Measurements from ENCODE around the gene KCNMB4.

Gene KCNMB4, protein sequence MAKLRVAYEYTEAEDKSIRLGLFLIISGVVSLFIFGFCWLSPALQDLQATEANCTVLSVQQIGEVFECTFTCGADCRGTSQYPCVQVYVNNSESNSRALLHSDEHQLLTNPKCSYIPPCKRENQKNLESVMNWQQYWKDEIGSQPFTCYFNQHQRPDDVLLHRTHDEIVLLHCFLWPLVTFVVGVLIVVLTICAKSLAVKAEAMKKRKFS

DNA sequence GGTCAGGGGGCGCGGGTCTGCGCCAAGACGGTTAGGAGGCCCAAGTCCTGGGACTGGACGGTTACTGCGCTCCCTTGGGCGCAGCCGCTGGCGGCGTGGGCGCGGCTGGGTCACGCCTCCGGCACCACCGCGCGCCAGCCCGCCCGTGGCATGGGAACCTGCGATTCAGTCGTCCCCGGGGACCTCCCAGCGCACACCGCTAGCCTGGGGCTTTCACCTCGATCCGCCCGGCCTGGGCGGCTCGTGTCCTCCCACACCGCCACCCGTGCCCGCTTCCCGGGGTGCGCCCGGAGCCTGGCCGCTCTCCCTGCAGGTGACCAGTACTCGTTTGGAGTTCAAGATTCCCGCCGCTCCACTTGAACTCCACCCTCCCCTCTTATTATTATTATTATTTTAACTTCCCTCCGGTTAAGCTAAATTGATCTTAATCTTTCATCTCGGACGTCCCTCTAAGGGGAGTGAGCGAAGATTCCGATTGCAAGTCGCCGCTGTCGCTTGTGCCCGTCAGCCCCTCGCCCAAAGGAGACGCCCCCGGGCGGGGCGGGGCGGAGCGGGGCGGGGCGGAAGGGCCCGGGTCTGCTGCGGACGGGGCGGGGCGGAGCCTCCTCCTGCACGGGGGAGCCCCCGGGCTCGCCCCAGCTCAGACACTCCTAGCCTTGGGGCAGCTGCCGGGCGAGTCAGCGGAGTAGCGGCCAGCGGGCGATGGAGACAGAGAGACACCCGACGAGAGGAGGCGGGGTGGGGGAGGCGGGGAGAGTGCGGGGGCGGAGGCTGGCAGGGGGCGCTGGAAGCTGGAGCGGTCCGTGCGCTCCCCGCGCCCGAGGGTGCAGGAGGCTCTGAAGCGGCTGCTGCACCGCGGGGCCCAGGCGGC, at the start of gene KCNMB4:
Gene KCNMB4 (plus strand): TSS at position 643 of the 871 bp plus-strand sequence. CDS start 445 bp downstream, outside the sequence.
- DNase-seq: peak; percentile 69

DNA sequence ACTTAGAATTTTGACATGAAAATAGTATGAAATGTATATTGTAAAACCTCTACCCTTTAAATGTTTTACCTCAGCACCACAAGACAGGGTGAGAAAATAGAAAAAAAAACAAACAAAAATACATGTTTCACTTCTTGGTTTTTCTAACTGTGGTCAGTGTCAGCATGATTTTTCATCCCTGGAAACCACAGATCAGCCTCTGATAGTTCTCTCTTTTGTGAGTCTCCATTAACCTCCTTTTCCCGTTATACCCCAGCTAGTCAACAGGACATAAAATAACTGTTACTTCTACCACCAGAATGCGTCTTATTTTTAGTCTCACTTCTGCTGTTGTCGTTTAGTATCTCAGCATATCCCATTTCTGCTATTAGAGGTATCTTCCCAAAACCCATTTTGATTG, 48.3 kb upstream of the KCNMB4 start:
- DNase-seq: peak; percentile 44

DNA sequence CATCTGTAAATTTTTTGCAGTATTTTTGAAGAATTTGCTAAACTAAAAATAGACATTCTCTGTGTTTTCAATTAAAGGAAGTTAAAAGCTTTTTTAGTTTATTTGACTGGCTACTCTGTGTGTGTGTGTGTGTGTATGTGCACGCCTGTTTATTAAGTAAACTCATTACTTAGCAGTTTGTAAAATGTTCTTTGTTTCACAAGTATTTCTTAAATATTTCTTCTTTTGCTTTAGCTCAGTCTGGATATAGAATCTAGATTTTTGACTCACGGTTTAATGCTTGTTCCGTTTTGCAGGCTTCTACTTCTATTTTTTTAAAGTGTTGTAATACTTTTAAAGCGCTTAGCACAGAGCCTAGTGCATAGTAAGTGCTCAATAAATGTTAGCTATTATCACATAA, 46.5 kb upstream of the KCNMB4 start:
- no peak for DNase-seq

DNA sequence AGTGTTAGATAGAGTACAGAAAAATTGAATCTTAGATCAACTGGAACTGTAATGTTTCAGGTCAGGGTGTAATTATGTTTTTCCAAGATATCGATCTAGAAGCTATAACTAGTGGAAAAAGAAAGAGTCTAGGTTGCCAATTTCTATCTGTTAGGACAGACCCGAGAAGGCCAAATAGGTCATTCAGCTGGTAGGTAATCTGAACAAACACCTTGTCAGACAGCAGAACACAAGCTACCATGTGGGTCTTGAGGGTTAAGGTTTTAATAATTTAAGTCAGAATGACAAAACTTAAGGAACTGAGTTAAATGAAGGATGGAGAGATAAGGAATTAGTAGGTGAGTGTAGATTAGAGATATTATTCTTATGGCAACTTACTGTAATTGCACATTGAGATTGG, 44.9 kb upstream of the KCNMB4 start:
- no peak for DNase-seq

DNA sequence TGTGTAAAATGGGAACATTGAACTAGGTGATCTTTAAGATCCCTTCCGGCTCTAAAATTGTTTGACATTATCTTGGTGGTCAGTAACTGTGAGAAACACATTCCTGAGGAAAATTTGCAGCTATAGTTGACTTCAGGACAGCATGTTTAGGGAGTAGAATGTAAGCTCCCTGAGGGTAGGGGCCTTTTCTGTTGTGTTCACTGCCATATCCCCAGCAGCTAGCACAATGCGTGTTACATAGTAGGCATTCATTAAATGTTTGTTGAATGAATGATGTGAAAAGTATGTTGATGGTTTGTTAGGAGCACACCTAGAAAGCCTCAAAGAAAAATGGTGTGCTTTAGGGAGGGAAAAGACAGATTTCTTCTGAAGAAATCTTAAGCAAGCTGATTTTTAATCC, 38.5 kb upstream of the KCNMB4 start:
- no peak for DNase-seq

DNA sequence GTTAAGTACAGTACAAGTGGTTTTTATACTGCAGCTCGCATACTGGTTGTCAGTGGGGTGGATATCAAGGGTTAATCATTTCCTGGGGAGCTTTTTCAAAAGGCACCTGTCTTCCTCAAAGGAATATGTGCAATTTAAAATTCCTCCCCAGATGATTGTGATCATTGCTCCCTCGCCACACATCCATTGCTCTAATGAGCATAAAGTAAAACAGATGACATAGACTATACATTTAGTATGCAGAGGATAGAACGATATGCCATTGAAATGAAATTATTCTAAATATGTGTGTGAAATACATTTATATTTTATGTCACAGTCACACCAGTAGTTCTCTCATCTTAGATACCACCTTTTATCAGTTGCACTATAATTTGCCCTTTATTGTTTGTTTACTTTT, 36.4 kb upstream of the KCNMB4 start:
- no peak for DNase-seq

DNA sequence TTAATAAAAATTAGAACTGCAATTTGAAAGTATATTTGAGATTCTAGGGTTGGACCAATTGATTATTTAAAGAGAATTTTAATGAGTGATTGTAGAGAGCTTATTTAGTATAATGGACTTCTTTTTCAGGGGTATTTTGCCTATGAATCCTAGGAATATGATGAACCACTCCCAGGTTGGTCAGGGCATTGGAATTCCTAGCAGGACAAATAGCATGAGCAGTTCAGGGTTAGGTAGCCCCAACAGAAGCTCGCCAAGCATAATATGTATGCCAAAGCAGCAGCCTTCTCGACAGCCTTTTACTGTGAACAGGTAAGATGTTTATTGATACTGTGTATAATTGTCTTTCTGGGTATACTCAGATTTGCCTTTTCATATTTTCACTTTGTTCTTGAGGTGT, 35.9 kb upstream of the KCNMB4 start:
- no peak for DNase-seq

DNA sequence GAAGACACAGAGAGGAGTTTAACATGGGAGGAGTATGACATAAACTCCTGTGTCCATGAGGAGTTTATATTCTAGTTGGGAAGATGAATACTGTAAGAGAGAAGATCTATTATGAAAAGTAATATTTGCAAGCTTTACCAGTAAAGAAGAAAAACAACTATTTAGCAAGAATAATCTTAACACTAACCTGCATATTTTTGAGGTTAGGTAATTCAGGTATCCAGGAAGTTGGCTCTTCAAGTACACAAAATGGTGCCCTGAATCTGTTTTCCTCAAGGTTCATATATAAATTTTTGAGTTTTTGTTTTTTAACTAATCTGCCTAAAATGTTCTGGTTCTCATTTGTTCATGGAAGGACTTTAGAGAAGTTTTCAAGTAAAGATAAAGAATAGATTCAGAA, 33.9 kb upstream of the KCNMB4 start:
- no peak for DNase-seq

DNA sequence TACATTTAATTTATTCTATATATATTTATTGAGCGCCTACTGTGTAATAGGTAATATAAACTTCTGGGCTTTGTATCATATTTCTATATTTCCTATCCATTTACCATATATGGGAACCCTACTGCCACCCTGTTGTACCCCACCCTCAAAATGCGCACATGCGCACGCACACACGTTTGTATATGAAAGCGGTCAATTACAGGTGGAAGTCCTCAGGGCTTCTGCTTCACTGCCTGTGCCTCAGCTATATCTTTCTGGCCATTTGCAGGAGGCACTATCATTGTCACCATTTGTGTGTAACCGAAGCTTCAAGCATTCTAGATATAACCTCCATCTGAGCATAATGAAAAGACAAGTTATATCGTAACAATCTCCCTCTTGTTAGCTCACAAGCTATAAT, 31.3 kb upstream of the KCNMB4 start:
- no peak for DNase-seq

DNA sequence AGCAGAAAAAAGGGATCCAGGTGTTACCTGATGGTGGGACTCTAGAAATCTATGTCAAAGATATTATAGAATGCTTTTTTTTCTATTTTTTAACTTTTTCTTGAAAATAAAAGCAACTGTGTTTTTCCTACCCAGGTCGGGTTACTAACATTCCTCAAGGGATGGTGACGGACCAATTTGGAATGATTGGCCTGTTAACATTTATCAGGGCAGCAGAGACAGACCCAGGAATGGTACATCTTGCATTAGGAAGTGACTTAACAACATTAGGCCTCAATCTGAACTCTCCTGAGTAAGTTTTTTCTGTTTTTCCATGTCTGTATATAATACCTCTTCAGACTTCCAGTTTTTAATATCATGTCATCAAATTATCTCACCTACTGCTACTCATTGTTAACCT, 27.6 kb upstream of the KCNMB4 start:
- no peak for DNase-seq

DNA sequence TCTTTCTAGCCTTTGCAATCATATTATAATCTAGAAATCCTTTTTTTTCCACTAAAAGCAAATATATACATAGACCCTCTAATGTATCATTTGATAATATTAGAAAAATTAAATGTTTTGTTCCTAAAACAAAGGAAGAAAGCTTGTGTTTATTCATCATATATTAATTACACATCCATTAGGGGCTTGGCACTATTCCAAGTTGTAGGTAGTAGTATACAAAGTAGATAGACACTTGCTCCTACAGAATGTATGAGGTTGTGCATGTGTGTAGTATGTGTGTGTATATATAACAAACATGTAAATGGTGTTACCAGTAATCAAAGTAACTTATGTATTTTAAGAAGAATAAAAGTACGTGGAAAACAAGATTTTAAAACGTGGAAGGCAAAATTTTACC, 15.0 kb upstream of the KCNMB4 start:
- DNase-seq: no peak

DNA sequence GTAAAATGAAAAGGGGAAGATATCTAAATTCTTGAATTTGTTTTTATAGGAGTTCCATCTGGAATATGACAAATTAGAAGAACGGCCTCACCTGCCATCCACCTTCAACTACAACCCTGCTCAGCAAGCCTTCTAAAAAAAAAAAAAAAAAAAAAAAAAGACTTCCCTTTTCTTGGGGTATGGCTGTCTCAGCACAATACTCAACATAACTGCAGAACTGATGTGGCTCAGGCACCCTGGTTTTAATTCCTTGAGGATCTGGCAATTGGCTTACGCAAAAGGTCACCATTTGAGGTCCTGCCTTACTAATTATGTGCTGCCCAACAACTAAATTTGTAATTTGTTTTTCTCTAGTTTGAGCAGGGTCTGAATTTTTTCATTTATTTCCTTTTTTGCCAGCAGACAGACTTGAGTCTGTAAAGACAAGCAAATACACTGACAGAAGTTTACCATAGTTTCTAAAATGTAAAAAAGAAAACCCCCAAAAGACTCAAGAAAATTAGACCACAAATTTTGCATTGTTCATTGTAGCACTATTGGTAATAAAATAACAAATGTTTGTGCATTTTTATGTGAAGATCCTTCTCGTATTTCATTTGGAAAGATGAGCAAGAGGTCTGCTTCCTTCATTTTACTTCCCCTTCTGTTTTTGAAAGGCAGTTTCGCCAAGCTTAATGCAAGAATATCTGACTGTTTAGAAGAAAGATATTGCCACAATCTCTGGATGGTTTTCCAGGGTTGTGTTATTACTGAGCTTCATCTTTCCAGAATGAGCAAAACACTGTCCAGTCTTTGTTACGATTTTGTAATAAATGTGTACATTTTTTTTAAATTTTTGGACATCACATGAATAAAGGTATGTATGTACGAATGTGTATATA, 12.1 kb upstream of the KCNMB4 start:
- no peak for DNase-seq

DNA sequence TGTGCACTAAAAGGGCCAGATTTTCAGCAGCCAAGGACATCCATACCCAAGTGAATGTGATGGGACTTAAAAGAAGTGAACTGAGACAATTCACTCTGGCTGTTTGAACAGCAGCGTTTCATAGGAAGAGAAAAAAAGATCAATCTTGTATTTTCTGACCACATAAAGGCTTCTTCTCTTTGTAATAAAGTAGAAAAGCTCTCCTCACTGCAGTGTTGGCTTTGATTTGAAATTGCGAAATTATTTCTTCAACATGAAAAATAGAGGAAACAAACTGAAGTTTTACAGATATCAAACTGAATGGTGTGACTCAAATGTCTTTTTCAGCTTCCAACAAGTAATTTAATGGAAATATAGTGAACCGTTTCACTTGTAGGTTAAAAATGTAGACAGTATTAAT, 11.3 kb upstream of the KCNMB4 start:
- no peak for DNase-seq

DNA sequence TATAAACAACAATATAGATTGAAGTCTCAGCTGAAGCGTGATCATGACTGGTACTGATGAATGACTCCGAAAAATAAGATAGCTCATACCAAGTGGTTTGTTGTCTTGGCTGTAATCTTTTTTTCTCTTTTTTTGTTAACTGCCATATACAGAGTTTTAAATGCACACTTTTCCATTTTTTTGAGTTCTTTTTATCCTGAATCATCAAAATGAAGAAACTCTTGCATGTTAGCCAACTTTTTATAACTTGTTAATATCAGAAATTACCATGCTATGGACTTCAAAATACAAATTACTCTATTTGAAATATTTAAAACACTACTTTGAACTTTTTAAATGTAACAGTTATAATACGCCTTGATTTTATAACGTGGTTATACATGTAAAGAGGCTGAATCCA, 10.1 kb upstream of the KCNMB4 start:
- DNase-seq: no peak

DNA sequence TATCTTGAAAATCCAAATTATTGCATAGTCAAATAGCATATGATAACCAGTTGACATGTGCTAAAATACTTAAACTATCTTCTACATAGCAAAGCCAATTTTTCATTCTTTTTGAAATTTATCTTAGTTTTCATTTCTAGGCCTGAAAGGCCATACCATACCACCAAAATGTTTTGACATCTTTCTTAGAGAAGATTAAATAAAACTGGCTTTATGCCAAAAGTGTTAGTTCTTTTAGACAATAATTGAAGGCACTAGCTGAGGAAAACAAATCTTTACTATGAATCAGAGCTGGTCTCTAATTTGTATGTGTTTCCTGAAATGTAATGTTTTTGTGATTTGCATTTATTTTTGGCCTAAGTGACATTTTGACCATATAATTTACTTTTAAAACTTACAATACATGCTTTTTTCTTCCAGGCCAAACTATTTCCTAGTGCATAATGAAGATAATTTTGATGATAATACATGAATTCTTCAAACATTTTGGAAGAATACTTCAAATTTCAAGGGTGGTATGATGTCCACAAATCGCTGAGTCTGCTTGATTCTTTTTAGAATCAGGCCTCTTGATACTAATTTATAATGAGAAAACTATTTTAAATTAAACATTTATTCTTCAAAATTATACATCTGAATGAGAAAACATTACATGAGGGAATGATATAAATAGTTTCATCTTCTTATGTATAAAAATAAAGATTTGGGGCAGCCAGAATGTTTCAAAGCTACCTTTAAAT, 6.5 kb upstream of the KCNMB4 start:
- no peak for DNase-seq

DNA sequence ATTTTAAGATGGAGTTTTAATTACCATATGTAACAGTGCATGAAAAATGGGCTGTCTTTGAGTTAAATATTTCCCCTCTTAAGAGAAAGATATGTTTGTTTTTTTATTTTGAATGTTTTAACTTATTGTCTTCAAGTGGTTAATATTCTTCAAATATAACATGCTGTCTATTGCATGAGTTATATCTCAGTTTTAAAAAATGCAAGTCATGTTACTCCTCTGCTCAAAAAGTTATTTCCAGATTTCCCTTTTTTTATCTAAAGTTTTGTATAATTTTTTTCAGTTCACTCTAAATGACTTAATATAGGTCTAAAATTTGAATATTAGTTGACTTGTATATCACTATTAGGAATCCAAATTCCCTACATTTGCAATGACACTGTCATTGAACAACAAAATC, 5.9 kb upstream of the KCNMB4 start:
- DNase-seq: no peak

DNA sequence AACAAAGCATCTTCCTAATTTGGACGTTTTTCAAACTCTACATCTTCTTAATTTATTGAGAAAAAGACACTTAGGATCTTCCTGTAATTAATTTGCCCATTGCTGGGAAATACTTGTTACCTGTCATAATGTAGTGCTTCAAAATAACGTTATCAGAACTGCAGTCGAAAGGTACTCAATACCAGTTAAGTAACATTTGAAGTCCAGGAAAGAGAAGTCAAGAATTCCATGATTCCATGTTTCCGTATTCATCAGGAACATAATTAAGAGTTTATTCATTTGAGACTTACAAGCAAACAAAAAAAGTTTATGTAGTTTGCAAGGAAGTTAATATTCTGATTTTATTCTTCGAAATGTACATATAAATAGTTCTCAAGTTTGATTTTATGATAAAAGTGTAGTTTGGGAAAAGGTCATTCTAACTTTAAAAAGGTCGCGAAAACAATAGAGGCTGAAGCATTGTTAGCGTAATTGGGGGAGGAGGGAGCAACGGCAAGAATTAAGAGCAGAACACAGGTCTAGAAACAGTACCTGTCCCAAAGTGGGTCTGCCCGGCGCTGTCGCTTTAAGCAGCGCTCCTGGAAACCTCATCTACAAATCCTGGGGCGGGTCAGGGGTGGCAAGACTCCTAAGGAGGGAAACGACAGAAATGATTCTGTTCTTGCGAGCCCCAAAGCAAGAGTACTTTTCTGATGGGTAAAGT, 1.2 kb upstream of the KCNMB4 start:
- no peak for DNase-seq

DNA sequence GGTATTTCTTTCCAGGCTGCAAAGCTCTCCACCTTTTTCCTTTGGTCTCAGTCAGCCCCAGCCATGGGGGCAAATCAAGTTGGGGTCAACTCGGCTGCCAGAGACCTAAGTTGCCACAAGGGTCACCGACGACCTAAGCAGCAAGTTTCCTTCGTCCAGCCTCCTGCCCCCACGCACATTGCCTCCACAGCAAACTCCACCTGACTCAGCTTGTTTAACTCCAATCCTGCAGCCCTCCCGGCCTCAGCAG, 767 bp upstream of the KCNMB4 start:
- no peak for DNase-seq

DNA sequence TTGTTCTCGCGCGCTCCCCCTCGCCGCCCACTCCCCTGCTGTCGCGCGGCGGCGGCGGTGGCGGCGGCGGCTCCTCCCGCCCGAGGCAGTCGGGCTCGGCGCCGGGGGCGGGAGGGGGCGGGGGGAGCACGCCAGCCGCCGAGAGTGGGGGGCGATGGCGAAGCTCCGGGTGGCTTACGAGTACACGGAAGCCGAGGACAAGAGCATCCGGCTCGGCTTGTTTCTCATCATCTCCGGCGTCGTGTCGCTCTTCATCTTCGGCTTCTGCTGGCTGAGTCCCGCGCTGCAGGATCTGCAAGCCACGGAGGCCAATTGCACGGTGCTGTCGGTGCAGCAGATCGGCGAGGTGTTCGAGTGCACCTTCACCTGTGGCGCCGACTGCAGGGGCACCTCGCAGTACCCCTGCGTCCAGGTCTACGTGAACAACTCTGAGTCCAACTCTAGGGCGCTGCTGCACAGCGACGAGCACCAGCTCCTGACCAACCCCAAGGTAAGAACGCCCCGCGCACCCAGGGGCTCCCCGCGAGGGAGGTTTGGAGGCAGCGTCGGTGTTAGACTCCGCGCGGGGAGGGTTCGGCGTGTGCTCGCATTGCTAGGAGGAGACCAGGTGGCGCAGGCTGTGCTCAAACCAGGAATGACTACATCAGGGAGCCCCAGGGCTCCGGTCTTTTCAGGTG, 629 bp downstream of the KCNMB4 start:
- peak; percentile 46 for DNase-seq

DNA sequence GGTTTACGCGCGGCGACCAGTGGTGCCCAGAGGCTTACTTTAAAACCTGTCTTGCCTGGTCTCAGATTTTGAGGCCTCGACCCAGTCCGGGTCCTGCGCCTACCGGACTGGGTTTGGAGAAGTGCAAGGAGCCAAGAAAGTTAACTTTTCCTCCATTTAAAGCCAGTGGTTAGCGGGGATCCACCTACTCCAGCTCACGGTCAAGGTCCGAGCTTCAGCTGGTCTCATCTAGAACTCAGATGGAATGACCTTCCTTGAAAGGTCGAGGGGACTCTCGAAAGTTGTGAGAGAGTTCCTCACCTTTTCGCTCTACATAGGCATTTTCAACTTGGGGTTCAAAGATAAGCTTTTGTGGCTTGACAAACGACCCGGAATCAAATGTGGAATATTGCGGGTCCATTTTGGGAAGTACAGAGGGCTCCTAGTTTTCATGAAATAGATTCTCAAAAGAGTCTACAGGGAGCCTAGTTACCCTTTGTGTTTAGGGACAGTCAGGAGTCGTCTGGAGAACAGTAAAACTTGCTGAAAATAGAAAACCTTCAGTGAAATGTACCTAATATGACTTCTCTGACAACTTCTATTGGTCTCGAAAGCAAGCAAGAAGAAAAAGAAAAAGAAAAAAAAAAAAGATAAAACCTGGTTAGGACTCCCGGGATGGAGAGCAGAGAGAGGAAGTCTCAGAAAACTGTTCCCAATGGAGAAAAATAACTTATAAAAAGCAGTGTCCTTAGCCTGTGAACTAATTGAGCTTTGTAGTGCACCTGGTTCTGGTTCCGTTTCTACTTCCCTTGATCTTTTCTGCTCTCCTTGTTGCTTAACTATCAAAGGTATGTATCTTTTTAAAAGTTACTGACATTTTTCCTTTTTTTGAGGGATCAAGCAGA, 1.4 kb downstream of the KCNMB4 start:
- no peak for DNase-seq

DNA sequence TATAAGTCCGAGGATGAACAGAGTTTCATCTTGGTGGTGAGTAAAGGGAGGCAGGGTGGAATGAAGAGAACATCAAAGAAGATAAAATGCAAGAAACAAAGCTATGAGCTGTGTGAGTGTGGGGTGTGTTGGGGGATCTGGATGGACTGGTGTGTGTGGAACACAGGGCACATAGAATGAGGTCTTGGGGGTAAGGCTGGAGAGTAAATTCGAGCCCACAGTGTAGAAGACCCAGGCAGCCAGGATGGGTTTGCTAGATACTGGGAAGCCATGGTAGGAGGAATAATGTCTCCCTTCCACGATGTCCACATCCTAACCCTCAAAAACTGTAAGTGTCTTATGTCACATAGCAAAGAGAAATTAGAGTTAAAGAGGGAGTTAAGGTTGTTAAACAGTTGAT, 6.8 kb downstream of the KCNMB4 start:
- DNase-seq: no peak

Measured in activated CD4-positive, alpha-beta T cell treated with anti-CD3 and anti-CD28 coated beads, Interleukin-2, Interleukin-6, amounts not matched to agents 100 ng/mL and 50 ng/mL, durations not matched to agents 16 hours and 8 hours (primary cell).